Subcutaneous abdominal adipose tissue (tissue), 5 donors: ENCODE measurements around the gene SCAI.
"Not testable (repeated sequence)": the region's sequence is repeated elsewhere in the genome, so short reads cannot be mapped to it uniquely, and the experiment has no call there.

Source experiments
- H3K27ac ChIP-seq: one replicate; pipeline ENCODE4 v1.7.0; 2013; ENCODE audit warnings: low read depth, mild to moderate bottlenecking, inconsistent platforms, low read length, moderate library complexity
- H3K27me3 ChIP-seq, 5 donors: one replicate each; pipeline ENCODE4 v1.7.0; 2013; ENCODE audit warnings: low read length in 5 of 5, inconsistent platforms in 1 of 5; ENCODE audit not compliant: control insufficient read depth in 5 of 5, insufficient read depth in 4 of 5
- H3K36me3 ChIP-seq, 5 donors: one replicate each; pipeline ENCODE4 v1.7.0; 2013; ENCODE audit warnings: low read length in 5 of 5; ENCODE audit not compliant: control insufficient read depth in 5 of 5, insufficient read depth in 5 of 5
- H3K4me1 ChIP-seq, 5 donors: one replicate each; pipeline ENCODE4 v1.7.0; 2013; ENCODE audit warnings: low read length in 5 of 5, mild to moderate bottlenecking in 3 of 5, moderate library complexity in 1 of 5; ENCODE audit not compliant: control insufficient read depth in 5 of 5, insufficient read depth in 5 of 5
- H3K4me3 ChIP-seq, 5 donors: one replicate each; pipeline ENCODE4 v1.7.0; 2013; ENCODE audit warnings: low read length in 5 of 5, low read depth in 1 of 5
- H3K9ac ChIP-seq, 5 donors: one replicate each; pipeline ENCODE4 v1.7.0; 2013; ENCODE audit warnings: low read length in 5 of 5, mild to moderate bottlenecking in 4 of 5, moderate library complexity in 3 of 5
- H3K9me3 ChIP-seq, 5 donors: one replicate each; pipeline ENCODE4 v1.7.0; 2013; ENCODE audit warnings: low read length in 5 of 5; ENCODE audit not compliant: control insufficient read depth in 5 of 5
- donor health status: healthy.
- donor health status: healthy.
- donor health status: healthy.
- donor health status: healthy.
- donor health status: healthy.

Gene SCAI

GRCh38 chr9:125143377-125144090 is at the start of gene SCAI:
Gene SCAI (minus strand): TSS chr9:125143528. CDS start chr9:125143437, 91 bp downstream.
- Histone ChIP-seq H3K4me1 (peaks cover 0 to 24% (median 11%) of the 10 kb centered on the region in 5 donors), H3K36me3 (peaks cover 0 to 3% (median 0%) of the 10 kb centered on the region in 5 donors), H3K4me3 (peak within 1 kb of the TSS; percentile 67 to 78 (median 70)), H3K9ac (peak within 1 kb of the TSS; percentile 66 to 81 (median 75)), H3K9me3 (no peaks in the 10 kb centered on the region), H3K27ac (no peak within 1 kb of the TSS), H3K27me3 (no peaks in the 10 kb centered on the region)

GRCh38 chr9:125190361-125190801 is 47.1 kb upstream of the SCAI start:
- H3K4me1 ChIP-seq = peaks cover 3 to 46% (median 36%) of the 10 kb centered on the region in 5 donors
- H3K36me3 ChIP-seq = no peaks in the 10 kb centered on the region
- H3K27ac ChIP-seq = peak overlapping the region; percentile 95
- no peaks in the 10 kb centered on the region for H3K27me3 ChIP-seq
- peak overlapping the region; percentile 96 to 99 (median 99) for H3K9ac ChIP-seq
- H3K4me3 ChIP-seq = peak overlapping the region; percentile 86 to 98 (median 95)
- no peaks in the 10 kb centered on the region for H3K9me3 ChIP-seq

GRCh38 chr9:125189361-125190289 is 46.3 kb upstream of the SCAI start, which contains the start of gene PPP6C:
Gene PPP6C (minus strand): TSS chr9:125189803. CDS start chr9:125189718, 85 bp downstream.
- H3K27me3 ChIP-seq = no peaks in the 10 kb centered on the region
- H3K9ac ChIP-seq = peak within 1 kb of the TSS; percentile 96 to 99 (median 99)
- H3K27ac ChIP-seq = peak within 1 kb of the TSS; percentile 95
- no peaks in the 10 kb centered on the region for H3K36me3 ChIP-seq
- H3K4me1 ChIP-seq = peaks cover 3 to 45% (median 36%) of the 10 kb centered on the region in 5 donors
- no peaks in the 10 kb centered on the region for H3K9me3 ChIP-seq
- H3K4me3 ChIP-seq = peak within 1 kb of the TSS; percentile 86 to 98 (median 95)

- H3K4me3 ChIP-seq = peak overlapping the region; percentile 86 to 96 (median 92)
- H3K4me1 ChIP-seq = peaks cover 3 to 43% (median 37%) of the 10 kb centered on the region in 5 donors
- peak overlapping the region; percentile 95 for H3K27ac ChIP-seq
- H3K9ac ChIP-seq = peak overlapping the region; percentile 87 to 99 (median 99)
- H3K27me3 ChIP-seq = no peaks in the 10 kb centered on the region
- no peaks in the 10 kb centered on the region for H3K36me3 ChIP-seq
- no peaks in the 10 kb centered on the region for H3K9me3 ChIP-seq
Observed at GRCh38 chr9:125189011-125189360, 45.7 kb upstream of the SCAI start.

GRCh38 chr9:125183561-125183960 is 40.2 kb upstream of the SCAI start:
- H3K4me1 ChIP-seq = peaks cover 0 to 42% (median 38%) of the 10 kb centered on the region in 5 donors

GRCh38 chr9:125183054-125183453 is 39.7 kb upstream of the SCAI start:
- Histone ChIP-seq H3K9me3 (no peaks in the 10 kb centered on the region), H3K27me3 (no peaks in the 10 kb centered on the region), H3K9ac (no peak overlapping the region), H3K36me3 (no peaks in the 10 kb centered on the region), H3K4me3 (no peak overlapping the region), H3K4me1 (peaks cover 0 to 38% (median 33%) of the 10 kb centered on the region in 5 donors), H3K27ac (no peak overlapping the region)

More at GRCh38 chr9:125183561-125183960, 40.2 kb upstream of the SCAI start:
- no peak overlapping the region for H3K27ac ChIP-seq
- H3K27me3 ChIP-seq = no peaks in the 10 kb centered on the region
- no peaks in the 10 kb centered on the region for H3K9me3 ChIP-seq
- no peak overlapping the region for H3K4me3 ChIP-seq
- no peaks in the 10 kb centered on the region for H3K36me3 ChIP-seq
- peak overlapping the region in 1 of 5 donors; percentile 42 for H3K9ac ChIP-seq

GRCh38 chr9:125181756-125182155 is 38.4 kb upstream of the SCAI start:
- H3K36me3 ChIP-seq, H3K27me3 ChIP-seq, H3K27ac ChIP-seq, H3K4me3 ChIP-seq, H3K9me3 ChIP-seq, H3K9ac ChIP-seq: not testable (repeated sequence)
- peaks cover 0 to 34% (median 24%) of the 10 kb centered on the region in 5 donors for H3K4me1 ChIP-seq

GRCh38 chr9:125180876-125181275 is 37.5 kb upstream of the SCAI start:
- Histone ChIP-seq H3K4me3 (no peak overlapping the region), H3K27me3 (no peaks in the 10 kb centered on the region), H3K4me1 (peaks cover 6 to 33% (median 25%) of the 10 kb centered on the region in 5 donors), H3K9me3 (no peaks in the 10 kb centered on the region), H3K36me3 (no peaks in the 10 kb centered on the region), H3K27ac (no peak overlapping the region), H3K9ac (no peak overlapping the region)

GRCh38 chr9:125179776-125180175 is 36.4 kb upstream of the SCAI start:
- H3K27ac ChIP-seq, H3K4me3 ChIP-seq, H3K9ac ChIP-seq, H3K9me3 ChIP-seq, H3K36me3 ChIP-seq, H3K27me3 ChIP-seq: not testable (repeated sequence)
- peaks cover 7 to 32% (median 24%) of the 10 kb centered on the region in 5 donors for H3K4me1 ChIP-seq
